NCI-H2196 (cell line): ENCODE data around the gene BEGAIN.
"Not testable (repeated sequence)": the region's sequence is repeated elsewhere in the genome, so short reads cannot be mapped to it uniquely, and the experiment has no call there.

Experiments
- DNase-seq: peaks from one replicate; lab custom pipeline; 2025; ENCODE audit not compliant: unreplicated experiment; lab: John Stamatoyannopoulos, UW

BEGAIN gene

GRCh38 chr14:100526632-100527031 lies 60.6 kb downstream of the BEGAIN start:
- no peak for DNase-seq

- no peak for DNase-seq
Measured at GRCh38 chr14:100526057-100526456, 61.2 kb downstream of the BEGAIN start.

GRCh38 chr14:100525615-100526014 lies 61.6 kb downstream of the BEGAIN start:
- no peak for DNase-seq

GRCh38 chr14:100524933-100525243 lies 62.3 kb downstream of the BEGAIN start:
- no peak for DNase-seq

GRCh38 chr14:100524233-100524932 lies 62.8 kb downstream of the BEGAIN start:
- no peak for DNase-seq

- no peak for DNase-seq
Measured at GRCh38 chr14:100523843-100524169, 63.4 kb downstream of the BEGAIN start.

- no peak for DNase-seq
Measured at GRCh38 chr14:100523131-100523842, 63.9 kb downstream of the BEGAIN start.

- no peak for DNase-seq
Measured at GRCh38 chr14:100522616-100523099, 64.6 kb downstream of the BEGAIN start.

- not testable (repeated sequence) for DNase-seq
Measured at GRCh38 chr14:100506053-100506452, 81.2 kb downstream of the BEGAIN start.

- no peak for DNase-seq
Measured at GRCh38 chr14:100504372-100505078, 82.7 kb downstream of the BEGAIN start.

- no peak for DNase-seq
Measured at GRCh38 chr14:100503251-100503650, 84.0 kb downstream of the BEGAIN start.

- no peak for DNase-seq
Measured at GRCh38 chr14:100502622-100503220, 84.5 kb downstream of the BEGAIN start.

GRCh38 chr14:100500128-100500527 lies 87.1 kb downstream of the BEGAIN start:
- no peak for DNase-seq

- no peak for DNase-seq
Measured at GRCh38 chr14:100498068-100498467, 89.1 kb downstream of the BEGAIN start.

- no peak for DNase-seq
Measured at GRCh38 chr14:100495917-100496316, 91.3 kb downstream of the BEGAIN start.

- DNase-seq, result no peak
Measured at GRCh38 chr14:100494645-100495044, 92.6 kb downstream of the BEGAIN start.

GRCh38 chr14:100490252-100490651 lies 97.0 kb downstream of the BEGAIN start:
- DNase-seq, result no peak

GRCh38 chr14:100488057-100488456 lies 99.2 kb downstream of the BEGAIN start:
- no peak for DNase-seq

GRCh38 chr14:100487304-100487703 lies 99.9 kb downstream of the BEGAIN start:
- DNase-seq, result no peak
